HepG2 (cell line): ENCODE measurements around the gene SLC51B. TPM values are rescaled to one million over a fixed set of nuclear protein-coding genes. Genes with fewer than 3 reads are reported as not detected.
"Not testable (repeated sequence)": the region's sequence is repeated elsewhere in the genome, so short reads cannot be mapped to it uniquely, and the experiment has no call there.

Experiments used
- ATAC-seq: fragments of 200-7000 bp; cut with Tn5 transposase; 3 replicates; pipeline ENCODE4 v1.9.1; 2020; ENCODE audit warnings: mild to moderate bottlenecking, moderate library complexity
- BruUV-seq: library from RNA; stranded (reverse); fragments of 400-500 nt; replicated peaks from 2 replicates; lab custom pipeline; 2021; lab: Mats Ljungman, UMichigan
- CTCF ChIA-PET: fragments of 300-600 bp; formaldehyde crosslinking; extraction: SDS; loops from one replicate; lab custom pipeline; 2021; ENCODE audit warnings: low total read pairs, inconsistent platforms, low intra/inter-chr PET ratio; lab: Yijun Ruan, JAX
- POLR2A ChIA-PET: fragments of 350-600 bp; sonication (Branson Sonifier 250); formaldehyde crosslinking; loops from one replicate; lab custom pipeline; 2020; ENCODE audit warnings: antibody characterized with exemption, inconsistent platforms; lab: Yijun Ruan, JAX
- DNase-seq: peaks from one replicate; pipeline ENCODE4 v3.0.0-alpha.2; 2015; ENCODE audit warnings: low spot score
- FAIRE-seq: peaks from 3 replicates; lab custom pipeline; 2011; peaks lifted over from hg19 to GRCh38; lab: Jason Lieb, UNC
- H2AFZ ChIP-seq: one replicate; pipeline ENCODE4 v1.6.1; 2011; ENCODE audit warnings: low read length, inconsistent platforms
- H3K27ac ChIP-seq: fragments of 300-600 bp; 3 replicates; pipeline ENCODE4 v1.8.0; 2011; ENCODE audit warnings: mixed run types, mild to moderate bottlenecking, mixed read lengths, low read length, inconsistent platforms; ENCODE audit not compliant: insufficient read depth; ENCODE audit errors: extremely low read length
- H3K27me3 ChIP-seq, 2 experiments: fragments of 200-600 bp in 1 of 2; 2 replicates in 1 of 2; 3 replicates in 1 of 2; pipeline versions ENCODE4 v1.6.0 to v1.8.0; 2011; ENCODE audit warnings: low read length in 2 of 2, mild to moderate bottlenecking in 2 of 2, moderate library complexity in 2 of 2, inconsistent platforms in 1 of 2; ENCODE audit not compliant: insufficient read depth in 2 of 2, control insufficient read depth in 1 of 2
- H3K36me3 ChIP-seq, 2 experiments: fragments of 200-600 bp in 1 of 2; replicated peaks in 1 of 2; 2 replicates in 1 of 2; 3 replicates in 1 of 2; pipeline versions ENCODE4 v1.5.1 to v1.8.0; 2011; ENCODE audit warnings: low read length in 2 of 2, inconsistent platforms in 1 of 2; ENCODE audit not compliant: insufficient read depth in 2 of 2, control insufficient read depth in 1 of 2
- H3K4me1 ChIP-seq: 2 replicates; pipeline ENCODE4 v1.5.1; 2012; ENCODE audit warnings: low read length, inconsistent platforms; ENCODE audit not compliant: insufficient read depth
- H3K4me2 ChIP-seq: 2 replicates; pipeline ENCODE4 v1.6.0; 2011; ENCODE audit warnings: low read depth, low read length, inconsistent platforms
- H3K4me3 ChIP-seq, 3 experiments: fragments of 200-600 bp in 1 of 3; sonication (generic), shearing (Covaris generic) in 1 of 3; replicated peaks in 1 of 3; 2 replicates each; pipeline ENCODE4 v1.5.1; 2011 to 2016; ENCODE audit warnings: low read length in 3 of 3, inconsistent platforms in 2 of 3, low read depth in 2 of 3, mild to moderate bottlenecking in 2 of 3, control low read depth in 1 of 3, mixed read lengths in 1 of 3; ENCODE audit not compliant: insufficient read depth in 1 of 3
- H3K79me2 ChIP-seq: one replicate; pipeline ENCODE4 v1.6.1; 2011; ENCODE audit warnings: low read length, inconsistent platforms; ENCODE audit not compliant: insufficient read depth
- H3K9ac ChIP-seq: 2 replicates; pipeline ENCODE4 v1.6.0; 2011; ENCODE audit warnings: mild to moderate bottlenecking, low read depth, low read length, inconsistent platforms; ENCODE audit not compliant: insufficient read depth
- H3K9me3 ChIP-seq: 2 replicates; pipeline ENCODE4 v1.5.1; 2012; ENCODE audit warnings: mild to moderate bottlenecking, low read length
- H4K20me1 ChIP-seq: 2 replicates; pipeline ENCODE4 v1.6.0; 2011; ENCODE audit warnings: inconsistent platforms, mild to moderate bottlenecking, low read length, moderate library complexity; ENCODE audit not compliant: insufficient read depth
- BRD4 ChIP-seq: sonication (generic); formaldehyde crosslinking; IDR thresholded peaks from 2 replicates; pipeline ENCODE4 v1.4.0; 2020; ENCODE audit warnings: missing genetic modification reagents
- GABPB1 ChIP-seq: IDR thresholded peaks from 2 replicates; pipeline ENCODE4 v1.6.1; 2016; ENCODE audit warnings: mild to moderate bottlenecking, missing genetic modification reagents, moderate library complexity, missing compliant biosample characterization
- HMGXB4 ChIP-seq, 2 experiments: sonication (generic) in 1 of 2; formaldehyde crosslinking in 1 of 2; IDR thresholded peaks; 2 replicates each; pipeline versions ENCODE4 v1.4.0 to v1.6.1; 2018 to 2020; ENCODE audit warnings: missing genetic modification reagents in 2 of 2, borderline replicate concordance in 1 of 2, low read depth in 1 of 2, mild to moderate bottlenecking in 1 of 2, missing biosample characterization in 1 of 2
- IRX3 ChIP-seq: sonication (generic); formaldehyde crosslinking; IDR thresholded peaks from 2 replicates; pipeline ENCODE4 v1.8.1; 2023; ENCODE audit warnings: mild to moderate bottlenecking, low read depth, missing genetic modification reagents, borderline replicate concordance
- SMARCC2 ChIP-seq: fragments of 450-650 bp; IDR thresholded peaks from 2 replicates; pipeline ENCODE4 v1.6.1; 2017; ENCODE audit warnings: antibody characterized with exemption, mild to moderate bottlenecking
- STAT6 ChIP-seq: sonication (generic); formaldehyde crosslinking; IDR thresholded peaks from 2 replicates; pipeline ENCODE4 v1.4.0; 2020; ENCODE audit warnings: missing genetic modification reagents, mild to moderate bottlenecking, borderline replicate concordance
- ZBTB34 ChIP-seq: sonication (generic); formaldehyde crosslinking; IDR thresholded peaks from 2 replicates; pipeline ENCODE4 v1.8.0; 2022; ENCODE audit warnings: mild to moderate bottlenecking, missing genetic modification reagents
- ZFP91 ChIP-seq: sonication (generic); formaldehyde crosslinking; IDR thresholded peaks from 2 replicates; pipeline ENCODE4 v1.9.0; 2022; ENCODE audit warnings: missing genetic modification reagents, mild to moderate bottlenecking, borderline replicate concordance
- ZNF292 ChIP-seq: sonication (generic); formaldehyde crosslinking; IDR thresholded peaks from 2 replicates; pipeline ENCODE4 v1.8.1; 2022; ENCODE audit warnings: mild to moderate bottlenecking, low read depth, missing genetic modification reagents, borderline replicate concordance
- ZNF746 ChIP-seq: sonication (generic); formaldehyde crosslinking; IDR thresholded peaks from 2 replicates; pipeline ENCODE4 v1.8.0; 2022; ENCODE audit warnings: mild to moderate bottlenecking, missing genetic modification reagents
- ZZZ3 ChIP-seq: sonication (generic); formaldehyde crosslinking; IDR thresholded peaks from 2 replicates; pipeline ENCODE4 v1.4.0; 2020; ENCODE audit warnings: missing genetic modification reagents, mild to moderate bottlenecking, borderline replicate concordance
- WGBS: methylation state at CpG from one replicate; pipeline ENCODE4 v1.1.6; 2017; ENCODE audit warnings: low lambda C conversion rate; 5-methylcytosine and 5-hydroxymethylcytosine counted together
- in situ Hi-C: cut with HindIII; loops from 2 replicates; pipeline ENCODE4 v1.10.0; 2017; ENCODE audit warnings: low pct_unique_long_range_greater_than_20kb; ENCODE audit not compliant: extremely low pct_ligation_motif_present
- intact Hi-C: fragments of 100-400 bp; cut with micrococcal nuclease; formaldehyde crosslinking; loops from one replicate; pipeline ENCODE4 v1.10.0; 2022; ENCODE audit not compliant: unreplicated experiment
- polyA plus RNA-seq, 8 experiments: library from polyadenylated mRNA; depleted of rRNA in 3 of 8; stranded (reverse) in 7 of 8; unstranded in 1 of 8; fragments of >200 nt; fragmentation: Illumina TruSeq in 4 of 8; extraction: Trizol in 4 of 8; gene quantifications; 2 replicates each; pipeline versions ENCODE4 v1.2.1 to v1.2.3, GENCODE V29; 2011 to 2016; ENCODE audit warnings: low read depth in 4 of 8, missing spikeins in 1 of 8, mixed read lengths in 1 of 8; ENCODE audit not compliant: insufficient read depth in 1 of 8
- total RNA-seq, 5 experiments: library from RNA; depleted of rRNA; stranded (reverse); fragments of >200 nt; fragmentation: Illumina TruSeq; extraction: Trizol; gene quantifications; 2 replicates each; pipeline ENCODE4 v1.2.3, GENCODE V29; 2016; ENCODE audit warnings: low read depth in 1 of 5

The SLC51B gene
- total and polyA plus RNA-seq, 2 of the 13 experiments (the other 11 are each of a cell fraction or from before 2014, with no cell fraction given), result 14.9 to 17.1 TPM

- TF ChIP-seq ZFP91 (CRISPR knock-in tag) (no peak), GABPB1 (CRISPR knock-in tag) (no peak), ZNF746 (CRISPR knock-in tag) (no peak), HMGXB4 (CRISPR knock-in tag; IDR thresholded peaks at IDR 0.05; ENCODE audit: borderline replicate concordance in 1 of 2, low read depth in 1 of 2) (no peak), IRX3 (CRISPR knock-in tag) (no peak), ZZZ3 (CRISPR knock-in tag) (no peak), ZNF292 (CRISPR knock-in tag) (no peak), SMARCC2 (no peak), ZBTB34 (CRISPR knock-in tag) (no peak), BRD4 (CRISPR knock-in tag) (no peak), STAT6 (CRISPR knock-in tag) (no peak)
These were observed 48.0 kb downstream of the SLC51B start (continued) for GRCh38 chr15:65092911-65093792.

- H4K20me1 ChIP-seq, H2AFZ ChIP-seq, H3K4me2 ChIP-seq, H3K9ac ChIP-seq, BruUV-seq, DNase-seq, H3K36me3 ChIP-seq, intact Hi-C loops, H3K79me2 ChIP-seq, H3K4me3 ChIP-seq, FAIRE-seq, ATAC-seq, H3K27ac ChIP-seq, CTCF ChIA-PET, H3K9me3 ChIP-seq, in situ Hi-C loops, H3K27me3 ChIP-seq: not testable (repeated sequence)
- H3K4me1 ChIP-seq, result peaks cover 45% of the 10 kb centered on the region
- POLR2A ChIA-PET, result interaction anchor here (0.7 to 1.2 kb wide), 2 partner anchors 35 to 50 kb away, joined by 3 read pairs; no protein-coding TSS in a partner anchor
- WGBS, result 84% methylated on average over 13 of the region's 13 CpGs
These were observed 48.6 kb downstream of the SLC51B start for GRCh38 chr15:65093793-65094170.
